DMS153 (cell line): Measurements from ENCODE around the gene CEP250.
"Not testable (repeated sequence)": the region's sequence is repeated elsewhere in the genome, so short reads cannot be mapped to it uniquely, and the experiment has no call there.

Experiments used
- DNase-seq: peaks from one replicate; lab custom pipeline; 2025; lab: John Stamatoyannopoulos, UW

Gene CEP250

GRCh38 chr20:35525639-35526038 is 70.2 kb downstream of the CEP250 start:
- no peak for DNase-seq

GRCh38 chr20:35527122-35527769 is 71.8 kb downstream of the CEP250 start:
- no peak for DNase-seq

- DNase-seq: no peak
Observed at GRCh38 chr20:35529552-35529951, 74.2 kb downstream of the CEP250 start, which contains the start of gene C20orf173. Gene C20orf173, minus strand, starts transcription at chr20:35529652. Its CDS starts 279 bp downstream, at chr20:35529373.

GRCh38 chr20:35539756-35540212 is 84.4 kb downstream of the CEP250 start:
- DNase-seq: peak; percentile 96

GRCh38 chr20:35541118-35541782 is 85.9 kb downstream of the CEP250 start:
- no peak for DNase-seq

- peak; percentile 91 for DNase-seq
Observed at GRCh38 chr20:35541783-35542662, 86.6 kb downstream of the CEP250 start, which contains the start of gene ERGIC3. Gene ERGIC3, plus strand, starts transcription at chr20:35542078. Its CDS starts 20 bp downstream, at chr20:35542098.

GRCh38 chr20:35542990-35543389 is 87.6 kb downstream of the CEP250 start:
- no peak for DNase-seq

GRCh38 chr20:35544436-35544835 is 89.0 kb downstream of the CEP250 start:
- DNase-seq: no peak

- DNase-seq: not testable (repeated sequence)
Observed at GRCh38 chr20:35544941-35545340, 89.5 kb downstream of the CEP250 start.

GRCh38 chr20:35546127-35546526 is 90.7 kb downstream of the CEP250 start:
- no peak for DNase-seq

- no peak for DNase-seq
Observed at GRCh38 chr20:35547329-35547728, 91.9 kb downstream of the CEP250 start.

GRCh38 chr20:35551503-35551902 is 96.1 kb downstream of the CEP250 start:
- no peak for DNase-seq

GRCh38 chr20:35552914-35553313 is 97.5 kb downstream of the CEP250 start:
- no peak for DNase-seq

GRCh38 chr20:35555461-35555860 is 100.1 kb downstream of the CEP250 start:
- not testable (repeated sequence) for DNase-seq

GRCh38 chr20:35555951-35556645 is 100.7 kb downstream of the CEP250 start:
- DNase-seq: no peak

- no peak for DNase-seq
Observed at GRCh38 chr20:35556871-35557270, 101.5 kb downstream of the CEP250 start.

GRCh38 chr20:35558451-35558850 is 103.1 kb downstream of the CEP250 start:
- no peak for DNase-seq

- no peak for DNase-seq
Observed at GRCh38 chr20:35559042-35559693, 103.8 kb downstream of the CEP250 start.

- no peak for DNase-seq
Observed at GRCh38 chr20:35560105-35560511, 104.7 kb downstream of the CEP250 start.

GRCh38 chr20:35560541-35560940 is 105.1 kb downstream of the CEP250 start:
- DNase-seq: no peak

- DNase-seq: peak; percentile 68
Observed at GRCh38 chr20:35561268-35561667, 105.9 kb downstream of the CEP250 start.
